ENCODE measurements around the gene SOBP.

DNA sequence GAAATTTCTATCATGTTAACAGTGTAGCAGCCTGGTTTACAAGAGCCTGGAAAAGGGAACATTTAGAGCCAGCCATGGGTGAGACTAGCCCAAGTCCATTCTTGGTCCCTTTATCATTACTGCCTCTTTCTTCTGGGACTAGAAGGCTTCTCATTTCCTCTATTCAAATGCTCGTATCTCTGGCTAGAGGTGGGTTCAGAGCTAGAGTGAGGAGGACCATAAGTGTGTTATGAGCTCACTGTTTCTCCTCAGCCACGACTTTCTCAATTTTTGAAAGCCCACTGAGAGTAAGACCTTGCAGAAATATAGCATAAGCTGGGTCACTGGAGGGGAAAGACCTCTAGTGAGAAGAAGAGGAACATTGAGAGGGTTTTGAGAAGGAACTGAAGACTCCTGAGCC is 100.0 kb downstream of the SOBP start:
- TF ChIP-seq, protein P1, sequence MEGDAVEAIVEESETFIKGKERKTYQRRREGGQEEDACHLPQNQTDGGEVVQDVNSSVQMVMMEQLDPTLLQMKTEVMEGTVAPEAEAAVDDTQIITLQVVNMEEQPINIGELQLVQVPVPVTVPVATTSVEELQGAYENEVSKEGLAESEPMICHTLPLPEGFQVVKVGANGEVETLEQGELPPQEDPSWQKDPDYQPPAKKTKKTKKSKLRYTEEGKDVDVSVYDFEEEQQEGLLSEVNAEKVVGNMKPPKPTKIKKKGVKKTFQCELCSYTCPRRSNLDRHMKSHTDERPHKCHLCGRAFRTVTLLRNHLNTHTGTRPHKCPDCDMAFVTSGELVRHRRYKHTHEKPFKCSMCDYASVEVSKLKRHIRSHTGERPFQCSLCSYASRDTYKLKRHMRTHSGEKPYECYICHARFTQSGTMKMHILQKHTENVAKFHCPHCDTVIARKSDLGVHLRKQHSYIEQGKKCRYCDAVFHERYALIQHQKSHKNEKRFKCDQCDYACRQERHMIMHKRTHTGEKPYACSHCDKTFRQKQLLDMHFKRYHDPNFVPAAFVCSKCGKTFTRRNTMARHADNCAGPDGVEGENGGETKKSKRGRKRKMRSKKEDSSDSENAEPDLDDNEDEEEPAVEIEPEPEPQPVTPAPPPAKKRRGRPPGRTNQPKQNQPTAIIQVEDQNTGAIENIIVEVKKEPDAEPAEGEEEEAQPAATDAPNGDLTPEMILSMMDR (IDR thresholded peaks at IDR 0.05 in 4 of 5, conservative IDR thresholded peaks at IDR 0.05 in 1 of 5), result no peak
- no peak for TF ChIP-seq POLR2A (IDR thresholded peaks at IDR 0.05)

Data from gastrocnemius medialis (tissue), 4 donors.